Lung (tissue), 12 donors: ENCODE measurements around the gene CARD11. TPM values are rescaled to one million over a fixed set of nuclear protein-coding genes. Genes with fewer than 3 reads are reported as not detected.

Experiments
- ATAC-seq: fragments of 200-7000 bp; cut with Tn5 transposase; one replicate; pipeline ENCODE4 v1.9.1; 2020; ENCODE audit warnings: moderate number of reproducible peaks; ENCODE audit not compliant: insufficient read depth, low FRiP score
- DNase-seq, 3 donors: peaks; one replicate each; pipeline ENCODE4 v3.0.0-alpha.2; 2013 to 2017
- H3K27ac ChIP-seq, 2 donors: one replicate each; pipeline ENCODE4 v1.5.1; 2013; ENCODE audit warnings: mild to moderate bottlenecking in 2 of 2, moderate library complexity in 2 of 2, control low read depth in 1 of 2, inconsistent platforms in 1 of 2, low read depth in 1 of 2, low read length in 1 of 2
- H3K27me3 ChIP-seq, 3 donors: one replicate each; pipeline ENCODE4 v1.5.1; 2013; ENCODE audit warnings: low read length in 2 of 3; ENCODE audit not compliant: control insufficient read depth in 3 of 3, insufficient read depth in 3 of 3
- H3K36me3 ChIP-seq, 4 donors: one replicate each; pipeline ENCODE4 v1.5.1; 2013; ENCODE audit warnings: low read length in 4 of 4, mild to moderate bottlenecking in 1 of 4, moderate library complexity in 1 of 4; ENCODE audit not compliant: control insufficient read depth in 4 of 4, insufficient read depth in 4 of 4
- H3K4me1 ChIP-seq, 5 donors: one replicate each; pipeline ENCODE4 v1.5.1; 2013; ENCODE audit warnings: low read length in 5 of 5, mild to moderate bottlenecking in 2 of 5, moderate library complexity in 1 of 5; ENCODE audit not compliant: control insufficient read depth in 5 of 5, insufficient read depth in 5 of 5
- H3K4me3 ChIP-seq: one replicate; pipeline ENCODE4 v1.5.1; 2013; ENCODE audit warnings: mild to moderate bottlenecking, control low read depth, moderate library complexity
- H3K9ac ChIP-seq, 2 donors: one replicate each; pipeline ENCODE4 v1.5.1; 2013; ENCODE audit warnings: low read length in 2 of 2, control low read depth in 1 of 2; ENCODE audit not compliant: insufficient read depth in 1 of 2
- H3K9me3 ChIP-seq, 4 donors: one replicate each; pipeline ENCODE4 v1.5.1; 2013; ENCODE audit warnings: low read length in 3 of 4, mild to moderate bottlenecking in 1 of 4, moderate library complexity in 1 of 4; ENCODE audit not compliant: control insufficient read depth in 4 of 4, insufficient read depth in 3 of 4
- CTCF ChIP-seq: IDR thresholded peaks from 2 replicates; pipeline ENCODE4 v1.5.1; 2012; ENCODE audit warnings: mild to moderate bottlenecking; ENCODE audit errors: control extremely low read depth, extremely low read depth
- WGBS, 2 donors: extraction: QIAGEN DNeasy Blood & Tissue Kit; methylation state at CpG; one replicate each; pipeline ENCODE4 v1.1.7; 2013; 5-methylcytosine and 5-hydroxymethylcytosine counted together
- polyA plus RNA-seq, 2 donors: library from polyadenylated mRNA; stranded (reverse); fragments of 200-250 nt; gene quantifications; one replicate each; pipeline ENCODE4 v1.2.1, GENCODE V29; 2013
- total RNA-seq, 2 donors: library from RNA; depleted of rRNA in 1 of 2; stranded (reverse); fragments of >200 nt in 1 of 2; gene quantifications; one replicate each; pipeline ENCODE4 v1.2.1, GENCODE V29; 2014 to 2021
- donor health status: control.
- donor health status: control.
- donor health status: Bipolar disorder and iron deficiency.
- donor health status: healthy.
- donor health status: DM: yes; HTN: yes; CAD: no.

The CARD11 gene
- total and polyA plus RNA-seq, 4 donors: 1.5 to 4.3 (median 3.7) TPM

- peaks cover 0 to 17% (median 10%) of the 10 kb centered on the region in 5 donors for H3K4me1 ChIP-seq
- peak; percentile 37 to 58 (median 41) for DNase-seq
- no peaks in the 10 kb centered on the region for H3K9me3 ChIP-seq
- H3K27ac ChIP-seq: peak overlapping the region; percentile 71 to 79
- 73 to 75% methylated on average over 22 of the region's 22 CpGs for WGBS, 2 donors
- no peak for TF ChIP-seq CTCF
- ATAC-seq: no peak
- no peak overlapping the region for H3K4me3 ChIP-seq
- H3K9ac ChIP-seq: peak overlapping the region in 1 of 2 donors; percentile 65
- H3K27me3 ChIP-seq: no peaks in the 10 kb centered on the region
- H3K36me3 ChIP-seq: no peaks in the 10 kb centered on the region
These were observed 180.8 kb downstream of the CARD11 start for GRCh38 chr7:2862831-2863361.

- Histone ChIP-seq H3K36me3 (no peaks in the 10 kb centered on the region), H3K9ac (no peak overlapping the region), H3K4me3 (no peak overlapping the region), H3K27ac (no peak overlapping the region), H3K27me3 (no peaks in the 10 kb centered on the region), H3K9me3 (peaks cover 0 to 2% (median 0%) of the 10 kb centered on the region in 4 donors), H3K4me1 (peaks cover 0 to 17% (median 10%) of the 10 kb centered on the region in 5 donors)
- ATAC-seq (no peak), DNase-seq (no peak)
- no peak for TF ChIP-seq CTCF
- WGBS, 2 donors: 95 to 96% methylated on average over 4 of the region's 4 CpGs
These were observed 182.2 kb downstream of the CARD11 start for GRCh38 chr7:2861509-2861908.

DNA sequence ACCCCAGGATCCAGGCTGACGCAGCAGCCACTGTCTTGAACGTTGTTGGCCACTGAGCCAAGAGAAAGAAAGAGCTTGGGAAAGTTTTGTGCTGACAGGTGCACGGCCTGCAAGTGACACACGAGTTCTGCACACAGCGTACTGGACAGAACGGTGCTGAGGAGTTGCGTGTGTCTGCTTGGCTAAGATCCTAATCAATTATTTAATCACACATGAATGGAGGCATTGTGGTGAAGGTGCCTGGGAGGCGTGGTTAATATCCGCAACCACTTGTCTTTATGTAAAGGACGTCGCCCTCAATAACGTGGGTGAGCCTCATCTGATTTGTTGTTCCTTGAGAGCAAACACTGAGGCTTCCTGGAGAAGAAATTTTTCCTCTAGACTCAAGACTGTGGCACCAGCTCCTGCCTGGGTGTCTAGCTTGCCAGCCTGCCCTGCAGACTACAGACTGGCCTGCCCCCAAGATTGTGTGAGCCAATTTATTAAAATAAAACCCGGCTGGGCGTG lies 183.0 kb downstream of the CARD11 start:
- ATAC-seq: no peak
- DNase-seq: peak in 2 of 3 donors; percentile 47 to 63
- H3K27ac ChIP-seq: peak overlapping the region in 1 of 2 donors; percentile 20

More for the DNA sequence above, 183.0 kb downstream of the CARD11 start:
- Histone ChIP-seq H3K36me3 (no peaks in the 10 kb centered on the region), H3K9ac (no peak overlapping the region), H3K9me3 (peaks cover 0 to 3% (median 0%) of the 10 kb centered on the region in 4 donors), H3K4me1 (peaks cover 0 to 17% (median 10%) of the 10 kb centered on the region in 5 donors), H3K27me3 (no peaks in the 10 kb centered on the region), H3K4me3 (no peak overlapping the region)
- 67 to 80% methylated on average over 14 of the region's 14 CpGs for WGBS, 2 donors
- TF ChIP-seq CTCF: no peak
